ENCODE results near the gene GJD3. TPM values are rescaled to one million over a fixed set of nuclear protein-coding genes. Genes with fewer than 3 reads are reported as not detected.

Gene GJD3
- total and polyA plus RNA-seq, 2 experiments from 2014 or later: 1.4 TPM; not detected in 1

DNA sequence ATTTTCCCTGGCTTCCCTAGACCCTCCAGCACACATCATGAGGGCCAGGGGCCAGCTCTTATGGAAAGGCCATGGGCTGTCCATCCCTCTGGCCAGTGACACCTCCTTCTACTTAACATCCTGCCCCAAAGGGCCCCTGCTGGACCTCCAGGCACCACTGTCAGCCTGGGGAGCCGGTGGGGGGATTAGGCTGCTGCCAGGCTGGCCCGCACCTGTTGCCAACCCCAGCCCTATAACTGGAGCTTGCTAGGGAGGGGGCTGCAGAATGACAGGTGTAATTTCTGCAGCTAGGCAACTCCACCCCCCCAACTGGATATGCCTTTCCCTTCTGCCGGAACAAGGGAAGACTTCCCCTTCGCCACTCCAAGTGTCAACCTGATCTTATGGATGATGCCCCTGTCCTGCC lies 43.0 kb downstream of the GJD3 start (continued):
- TF ChIP-seq, protein P1, sequence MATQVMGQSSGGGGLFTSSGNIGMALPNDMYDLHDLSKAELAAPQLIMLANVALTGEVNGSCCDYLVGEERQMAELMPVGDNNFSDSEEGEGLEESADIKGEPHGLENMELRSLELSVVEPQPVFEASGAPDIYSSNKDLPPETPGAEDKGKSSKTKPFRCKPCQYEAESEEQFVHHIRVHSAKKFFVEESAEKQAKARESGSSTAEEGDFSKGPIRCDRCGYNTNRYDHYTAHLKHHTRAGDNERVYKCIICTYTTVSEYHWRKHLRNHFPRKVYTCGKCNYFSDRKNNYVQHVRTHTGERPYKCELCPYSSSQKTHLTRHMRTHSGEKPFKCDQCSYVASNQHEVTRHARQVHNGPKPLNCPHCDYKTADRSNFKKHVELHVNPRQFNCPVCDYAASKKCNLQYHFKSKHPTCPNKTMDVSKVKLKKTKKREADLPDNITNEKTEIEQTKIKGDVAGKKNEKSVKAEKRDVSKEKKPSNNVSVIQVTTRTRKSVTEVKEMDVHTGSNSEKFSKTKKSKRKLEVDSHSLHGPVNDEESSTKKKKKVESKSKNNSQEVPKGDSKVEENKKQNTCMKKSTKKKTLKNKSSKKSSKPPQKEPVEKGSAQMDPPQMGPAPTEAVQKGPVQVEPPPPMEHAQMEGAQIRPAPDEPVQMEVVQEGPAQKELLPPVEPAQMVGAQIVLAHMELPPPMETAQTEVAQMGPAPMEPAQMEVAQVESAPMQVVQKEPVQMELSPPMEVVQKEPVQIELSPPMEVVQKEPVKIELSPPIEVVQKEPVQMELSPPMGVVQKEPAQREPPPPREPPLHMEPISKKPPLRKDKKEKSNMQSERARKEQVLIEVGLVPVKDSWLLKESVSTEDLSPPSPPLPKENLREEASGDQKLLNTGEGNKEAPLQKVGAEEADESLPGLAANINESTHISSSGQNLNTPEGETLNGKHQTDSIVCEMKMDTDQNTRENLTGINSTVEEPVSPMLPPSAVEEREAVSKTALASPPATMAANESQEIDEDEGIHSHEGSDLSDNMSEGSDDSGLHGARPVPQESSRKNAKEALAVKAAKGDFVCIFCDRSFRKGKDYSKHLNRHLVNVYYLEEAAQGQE (IDR thresholded peaks at IDR 0.05; ENCODE audit: unreplicated experiment): no peak

DNA sequence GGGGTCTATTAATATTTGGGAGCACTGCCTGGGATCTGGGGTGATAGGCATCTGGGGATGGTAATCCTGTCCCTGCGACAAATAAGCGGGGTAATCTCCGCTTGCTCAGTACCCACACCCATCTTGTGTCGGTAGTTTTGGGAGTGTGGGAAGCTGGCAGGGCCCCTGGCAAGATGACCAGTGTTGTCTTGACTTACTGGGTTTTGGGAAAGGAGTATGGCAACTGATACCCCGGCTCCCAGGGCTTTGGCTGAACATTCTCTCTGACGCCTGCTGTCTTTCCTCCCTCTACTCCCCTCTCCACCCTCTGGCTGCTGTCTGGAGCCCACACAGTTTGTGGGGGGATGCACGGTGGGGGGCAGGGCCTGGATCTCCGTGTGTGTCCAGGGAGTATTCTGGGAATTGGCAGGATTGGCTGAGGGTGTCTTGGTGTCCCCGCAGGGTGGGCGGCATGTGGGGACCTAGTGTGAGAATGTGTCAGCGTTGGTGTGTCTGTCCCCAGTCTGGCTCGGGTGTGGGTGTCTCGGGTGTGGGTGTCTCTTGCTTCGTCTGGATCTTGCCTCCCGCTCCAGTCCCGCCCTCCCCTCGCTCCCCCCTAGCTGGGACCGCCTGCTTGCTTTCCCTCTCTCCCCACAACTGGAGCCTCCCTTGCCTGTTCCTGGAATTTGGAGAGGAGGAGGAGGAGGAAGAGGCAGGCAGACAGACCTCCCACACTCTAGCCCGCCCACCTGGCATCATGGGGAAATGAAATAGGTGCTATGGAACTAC lies 43.6 kb downstream of the GJD3 start:
- H3F3A ChIP-seq (replicated peaks; ENCODE audit: low read depth): peaks cover 12% of the 10 kb centered on the region; the same call in 1 of the 2 replicates
- H3K36me3 Mint-ChIP-seq (ENCODE audit: low read depth): no peaks in the 10 kb centered on the region
- peaks cover 24% of the 10 kb centered on the region for H3K79me2 ChIP-seq (replicated peaks; ENCODE audit: insufficient read depth)
- H3K27me3 Mint-ChIP-seq (ENCODE audit: insufficient read depth, low read depth, poor library complexity): peaks cover 39% of the 10 kb centered on the region
- ATAC-seq: no peak
- H3K4me1 Mint-ChIP-seq: peaks cover 80% of the 10 kb centered on the region
- no peaks in the 10 kb centered on the region for H3K36me3 ChIP-seq (ENCODE audit: insufficient read depth)
- peaks cover 19% of the 10 kb centered on the region for H4K20me1 ChIP-seq (replicated peaks; ENCODE audit: insufficient read depth)
- H3K4me2 ChIP-seq: 0 out of 2 replicates have a peak overlapping the region, but pooled peaks have one; percentile 14
- H3K27ac ChIP-seq (ENCODE audit: low read depth): no peak overlapping the region
- peaks cover 20% of the 10 kb centered on the region for H3K4me1 ChIP-seq (ENCODE audit: insufficient read depth)
- no peak overlapping the region for H3K27ac Mint-ChIP-seq
- H3K4me3 ChIP-seq: no peak overlapping the region
- no peaks in the 10 kb centered on the region for H3K9me3 Mint-ChIP-seq
- no peaks in the 10 kb centered on the region for H3K9me2 ChIP-seq (ENCODE audit: insufficient read depth)
- H2AFZ ChIP-seq: no peak overlapping the region
- no peak for DNase-seq (ENCODE audit: low spot score)
- no peak overlapping the region; the same call in 2 of the 3 replicates for H3K4me3 Mint-ChIP-seq
- H3K27me3 ChIP-seq (ENCODE audit: insufficient read depth): peaks cover 24% of the 10 kb centered on the region
- TF ChIP-seq NANOG (IDR thresholded peaks at IDR 0.05; ENCODE audit: borderline replicate concordance) (no peak), ZNF331 (CRISPR knock-in tag; IDR thresholded peaks at IDR 0.05; ENCODE audit: low read depth) (no peak), JUNB (IDR thresholded peaks at IDR 0.05; ENCODE audit: unreplicated experiment) (no peak), EZH2phosphoT487 (IDR thresholded peaks at IDR 0.05; ENCODE audit: unreplicated experiment) (no peak), STAT1 (IDR thresholded peaks at IDR 0.05; ENCODE audit: unreplicated experiment) (no peak), POLR2AphosphoS5 (IDR thresholded peaks at IDR 0.05; ENCODE audit: low read depth) (no peak), EZH2 (IDR thresholded peaks at IDR 0.05; ENCODE audit: low read depth, unreplicated experiment) (no peak), CREB1 (CRISPR knock-in tag; IDR thresholded peaks at IDR 0.05; ENCODE audit: low read depth) (no peak)
- TF ChIP-seq, protein P2, sequence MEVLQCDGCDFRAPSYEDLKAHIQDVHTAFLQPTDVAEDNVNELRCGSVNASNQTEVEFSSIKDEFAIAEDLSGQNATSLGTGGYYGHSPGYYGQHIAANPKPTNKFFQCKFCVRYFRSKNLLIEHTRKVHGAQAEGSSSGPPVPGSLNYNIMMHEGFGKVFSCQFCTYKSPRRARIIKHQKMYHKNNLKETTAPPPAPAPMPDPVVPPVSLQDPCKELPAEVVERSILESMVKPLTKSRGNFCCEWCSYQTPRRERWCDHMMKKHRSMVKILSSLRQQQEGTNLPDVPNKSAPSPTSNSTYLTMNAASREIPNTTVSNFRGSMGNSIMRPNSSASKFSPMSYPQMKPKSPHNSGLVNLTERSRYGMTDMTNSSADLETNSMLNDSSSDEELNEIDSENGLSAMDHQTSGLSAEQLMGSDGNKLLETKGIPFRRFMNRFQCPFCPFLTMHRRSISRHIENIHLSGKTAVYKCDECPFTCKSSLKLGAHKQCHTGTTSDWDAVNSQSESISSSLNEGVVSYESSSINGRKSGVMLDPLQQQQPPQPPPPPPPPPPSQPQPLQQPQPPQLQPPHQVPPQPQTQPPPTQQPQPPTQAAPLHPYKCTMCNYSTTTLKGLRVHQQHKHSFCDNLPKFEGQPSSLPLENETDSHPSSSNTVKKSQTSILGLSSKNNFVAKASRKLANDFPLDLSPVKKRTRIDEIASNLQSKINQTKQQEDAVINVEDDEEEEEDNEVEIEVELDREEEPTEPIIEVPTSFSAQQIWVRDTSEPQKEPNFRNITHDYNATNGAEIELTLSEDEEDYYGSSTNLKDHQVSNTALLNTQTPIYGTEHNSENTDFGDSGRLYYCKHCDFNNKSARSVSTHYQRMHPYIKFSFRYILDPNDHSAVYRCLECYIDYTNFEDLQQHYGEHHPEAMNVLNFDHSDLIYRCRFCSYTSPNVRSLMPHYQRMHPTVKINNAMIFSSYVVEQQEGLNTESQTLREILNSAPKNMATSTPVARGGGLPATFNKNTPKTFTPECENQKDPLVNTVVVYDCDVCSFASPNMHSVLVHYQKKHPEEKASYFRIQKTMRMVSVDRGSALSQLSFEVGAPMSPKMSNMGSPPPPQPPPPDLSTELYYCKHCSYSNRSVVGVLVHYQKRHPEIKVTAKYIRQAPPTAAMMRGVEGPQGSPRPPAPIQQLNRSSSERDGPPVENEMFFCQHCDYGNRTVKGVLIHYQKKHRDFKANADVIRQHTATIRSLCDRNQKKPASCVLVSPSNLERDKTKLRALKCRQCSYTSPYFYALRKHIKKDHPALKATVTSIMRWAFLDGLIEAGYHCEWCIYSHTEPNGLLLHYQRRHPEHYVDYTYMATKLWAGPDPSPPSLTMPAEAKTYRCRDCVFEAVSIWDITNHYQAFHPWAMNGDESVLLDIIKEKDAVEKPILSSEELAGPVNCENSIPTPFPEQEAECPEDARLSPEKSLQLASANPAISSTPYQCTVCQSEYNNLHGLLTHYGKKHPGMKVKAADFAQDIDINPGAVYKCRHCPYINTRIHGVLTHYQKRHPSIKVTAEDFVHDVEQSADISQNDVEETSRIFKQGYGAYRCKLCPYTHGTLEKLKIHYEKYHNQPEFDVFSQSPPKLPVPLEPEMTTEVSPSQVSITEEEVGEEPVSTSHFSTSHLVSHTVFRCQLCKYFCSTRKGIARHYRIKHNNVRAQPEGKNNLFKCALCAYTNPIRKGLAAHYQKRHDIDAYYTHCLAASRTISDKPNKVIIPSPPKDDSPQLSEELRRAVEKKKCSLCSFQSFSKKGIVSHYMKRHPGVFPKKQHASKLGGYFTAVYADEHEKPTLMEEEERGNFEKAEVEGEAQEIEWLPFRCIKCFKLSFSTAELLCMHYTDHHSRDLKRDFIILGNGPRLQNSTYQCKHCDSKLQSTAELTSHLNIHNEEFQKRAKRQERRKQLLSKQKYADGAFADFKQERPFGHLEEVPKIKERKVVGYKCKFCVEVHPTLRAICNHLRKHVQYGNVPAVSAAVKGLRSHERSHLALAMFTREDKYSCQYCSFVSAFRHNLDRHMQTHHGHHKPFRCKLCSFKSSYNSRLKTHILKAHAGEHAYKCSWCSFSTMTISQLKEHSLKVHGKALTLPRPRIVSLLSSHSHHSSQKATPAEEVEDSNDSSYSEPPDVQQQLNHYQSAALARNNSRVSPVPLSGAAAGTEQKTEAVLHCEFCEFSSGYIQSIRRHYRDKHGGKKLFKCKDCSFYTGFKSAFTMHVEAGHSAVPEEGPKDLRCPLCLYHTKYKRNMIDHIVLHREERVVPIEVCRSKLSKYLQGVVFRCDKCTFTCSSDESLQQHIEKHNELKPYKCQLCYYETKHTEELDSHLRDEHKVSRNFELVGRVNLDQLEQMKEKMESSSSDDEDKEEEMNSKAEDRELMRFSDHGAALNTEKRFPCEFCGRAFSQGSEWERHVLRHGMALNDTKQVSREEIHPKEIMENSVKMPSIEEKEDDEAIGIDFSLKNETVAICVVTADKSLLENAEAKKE (CRISPR knock-in tag; IDR thresholded peaks at IDR 0.05): no peak
- TF ChIP-seq, protein P3, sequence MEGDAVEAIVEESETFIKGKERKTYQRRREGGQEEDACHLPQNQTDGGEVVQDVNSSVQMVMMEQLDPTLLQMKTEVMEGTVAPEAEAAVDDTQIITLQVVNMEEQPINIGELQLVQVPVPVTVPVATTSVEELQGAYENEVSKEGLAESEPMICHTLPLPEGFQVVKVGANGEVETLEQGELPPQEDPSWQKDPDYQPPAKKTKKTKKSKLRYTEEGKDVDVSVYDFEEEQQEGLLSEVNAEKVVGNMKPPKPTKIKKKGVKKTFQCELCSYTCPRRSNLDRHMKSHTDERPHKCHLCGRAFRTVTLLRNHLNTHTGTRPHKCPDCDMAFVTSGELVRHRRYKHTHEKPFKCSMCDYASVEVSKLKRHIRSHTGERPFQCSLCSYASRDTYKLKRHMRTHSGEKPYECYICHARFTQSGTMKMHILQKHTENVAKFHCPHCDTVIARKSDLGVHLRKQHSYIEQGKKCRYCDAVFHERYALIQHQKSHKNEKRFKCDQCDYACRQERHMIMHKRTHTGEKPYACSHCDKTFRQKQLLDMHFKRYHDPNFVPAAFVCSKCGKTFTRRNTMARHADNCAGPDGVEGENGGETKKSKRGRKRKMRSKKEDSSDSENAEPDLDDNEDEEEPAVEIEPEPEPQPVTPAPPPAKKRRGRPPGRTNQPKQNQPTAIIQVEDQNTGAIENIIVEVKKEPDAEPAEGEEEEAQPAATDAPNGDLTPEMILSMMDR (conservative IDR thresholded peaks at IDR 0.05; ENCODE audit: low read depth in 2 of 2): no peak
- TF ChIP-seq, protein P4, sequence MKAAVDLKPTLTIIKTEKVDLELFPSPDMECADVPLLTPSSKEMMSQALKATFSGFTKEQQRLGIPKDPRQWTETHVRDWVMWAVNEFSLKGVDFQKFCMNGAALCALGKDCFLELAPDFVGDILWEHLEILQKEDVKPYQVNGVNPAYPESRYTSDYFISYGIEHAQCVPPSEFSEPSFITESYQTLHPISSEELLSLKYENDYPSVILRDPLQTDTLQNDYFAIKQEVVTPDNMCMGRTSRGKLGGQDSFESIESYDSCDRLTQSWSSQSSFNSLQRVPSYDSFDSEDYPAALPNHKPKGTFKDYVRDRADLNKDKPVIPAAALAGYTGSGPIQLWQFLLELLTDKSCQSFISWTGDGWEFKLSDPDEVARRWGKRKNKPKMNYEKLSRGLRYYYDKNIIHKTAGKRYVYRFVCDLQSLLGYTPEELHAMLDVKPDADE (IDR thresholded peaks at IDR 0.05): no peak

Measured in GM23338 (cell line).